AG09309 (cell line): ENCODE data around the gene PTPN11.
"Not testable (repeated sequence)": the region's sequence is repeated elsewhere in the genome, so short reads cannot be mapped to it uniquely, and the experiment has no call there.

Experiments used
- DNase-seq: peaks from one replicate; pipeline ENCODE4 v3.0.0-alpha.2; 2010; ENCODE audit warnings: low read depth
- H3K4me3 ChIP-seq: 2 replicates; pipeline ENCODE4 v1.5.1; 2011; ENCODE audit warnings: mild to moderate bottlenecking, low read depth, low read length, moderate library complexity; ENCODE audit not compliant: control insufficient read depth
- CTCF ChIP-seq: IDR thresholded peaks from 2 replicates; pipeline ENCODE4 v1.5.1; 2011; ENCODE audit warnings: mild to moderate bottlenecking, low read depth, low read length, inconsistent platforms; ENCODE audit not compliant: insufficient read depth, control insufficient read depth; ENCODE audit errors: missing control alignments

PTPN11 gene

GRCh38 chr12:112518365-112518735 lies 99.6 kb downstream of the PTPN11 start:
- H3K4me3 ChIP-seq, result no peak overlapping the region
- TF ChIP-seq CTCF, result no peak
- DNase-seq, result no peak

GRCh38 chr12:112519841-112520340 lies 101.1 kb downstream of the PTPN11 start:
- H3K4me3 ChIP-seq, DNase-seq: not testable (repeated sequence)

GRCh38 chr12:112523856-112524255 lies 105.1 kb downstream of the PTPN11 start:
- DNase-seq, result no peak
- H3K4me3 ChIP-seq, result no peak overlapping the region
- TF ChIP-seq CTCF, result no peak

GRCh38 chr12:112524269-112524668 lies 105.5 kb downstream of the PTPN11 start:
- no peak for TF ChIP-seq CTCF
- no peak for DNase-seq
- no peak overlapping the region for H3K4me3 ChIP-seq

- no peak for TF ChIP-seq CTCF
- H3K4me3 ChIP-seq, result no peak overlapping the region
- DNase-seq, result no peak
Measured at GRCh38 chr12:112524676-112525425, 106.1 kb downstream of the PTPN11 start.

GRCh38 chr12:112525426-112525809 lies 106.7 kb downstream of the PTPN11 start:
- DNase-seq, result no peak
- no peak overlapping the region for H3K4me3 ChIP-seq
- TF ChIP-seq CTCF, result no peak

GRCh38 chr12:112527082-112527481 lies 108.3 kb downstream of the PTPN11 start:
- TF ChIP-seq CTCF, result no peak
- no peak for DNase-seq
- no peak overlapping the region for H3K4me3 ChIP-seq
